B cell (primary cell): ENCODE data around the gene ABCF1. TPM values are rescaled to one million over a fixed set of nuclear protein-coding genes. Genes with fewer than 3 reads are reported as not detected.

Experiments used
- ATAC-seq: fragments of 200-7000 bp; cut with Tn5 transposase; one replicate; pipeline ENCODE4 v1.10.0; 2021; ENCODE audit warnings: low read depth, mild to moderate bottlenecking, moderate number of reproducible peaks, moderate library complexity
- CTCF ChIA-PET: fragments of 350-600 bp; sonication (Branson Sonifier 250); formaldehyde crosslinking; loops from one replicate; lab custom pipeline; 2021; ENCODE audit warnings: antibody characterized with exemption, inconsistent platforms; lab: Charles Lee
- POLR2A ChIA-PET: fragments of 350-600 bp; sonication (Branson Sonifier 250); formaldehyde crosslinking; loops from one replicate; lab custom pipeline; 2021; ENCODE audit warnings: antibody characterized with exemption; lab: Charles Lee
- DNase-seq: peaks from one replicate; pipeline ENCODE4 v3.0.0; 2013
- H2AFZ ChIP-seq: 2 replicates; pipeline ENCODE4 v1.6.1; 2012; ENCODE audit warnings: mild to moderate bottlenecking, low read depth, low read length; ENCODE audit not compliant: insufficient read depth, poor library complexity, severe bottlenecking
- H3K27ac ChIP-seq, 2 donors: 1 replicate in 1 of 2; 2 replicates in 1 of 2; pipeline ENCODE4 v1.5.1; 2012 to 2013; ENCODE audit warnings: low read length in 2 of 2, mild to moderate bottlenecking in 2 of 2, moderate library complexity in 1 of 2
- H3K27me3 ChIP-seq, 4 experiments: fragments of 200-600 bp in 1 of 4; sonication (generic) in 1 of 4; replicated peaks in 1 of 4; 1 replicate in 2 of 4; 2 replicates in 2 of 4; pipeline versions ENCODE4 v1.6.1 to v1.7.0; 2013 to 2016; ENCODE audit warnings: low read length in 3 of 4, mild to moderate bottlenecking in 2 of 4, mixed read lengths in 1 of 4, moderate library complexity in 1 of 4; ENCODE audit not compliant: insufficient read depth in 4 of 4, control insufficient read depth in 3 of 4; ENCODE audit errors: control extremely low read depth in 1 of 4
- H3K36me3 ChIP-seq, 2 experiments: replicated peaks in 1 of 2; 1 replicate in 1 of 2; 2 replicates in 1 of 2; pipeline versions ENCODE4 v1.6.1 to v1.7.1; 2013; ENCODE audit warnings: low read length in 1 of 2; ENCODE audit not compliant: insufficient read depth in 2 of 2, control insufficient read depth in 1 of 2; ENCODE audit errors: control extremely low read depth in 1 of 2, extremely low read depth in 1 of 2
- H3K4me1 ChIP-seq, 2 donors: fragments of 200-600 bp in 1 of 2; sonication (generic) in 1 of 2; 1 replicate in 1 of 2; 2 replicates in 1 of 2; pipeline versions ENCODE4 v1.5.1 to v1.6.1; 2013 to 2017; ENCODE audit warnings: low read length in 2 of 2; ENCODE audit not compliant: control insufficient read depth in 2 of 2, insufficient read depth in 2 of 2
- H3K4me2 ChIP-seq: replicated peaks from 2 replicates; pipeline ENCODE3; 2012; ENCODE audit warnings: mild to moderate bottlenecking, low read depth, low read length; ENCODE audit not compliant: poor library complexity, severe bottlenecking
- H3K4me3 ChIP-seq, 5 experiments: fragments of 200-600 bp in 1 of 5; sonication (generic) in 1 of 5; 1 replicate in 3 of 5; 2 replicates in 2 of 5; pipeline versions ENCODE4 v1.5.1 to v1.7.0; 2011 to 2016; ENCODE audit warnings: low read length in 4 of 5, mild to moderate bottlenecking in 4 of 5, low read depth in 2 of 5, control low read depth in 1 of 5, moderate library complexity in 1 of 5; ENCODE audit not compliant: insufficient read depth in 1 of 5; ENCODE audit errors: control extremely low read depth in 1 of 5, extremely low read depth in 1 of 5
- H3K79me2 ChIP-seq: fragments of 200-600 bp; sonication (generic); one replicate; pipeline ENCODE4 v1.6.0; 2016; ENCODE audit warnings: low read length; ENCODE audit not compliant: control insufficient read depth, insufficient read depth
- H3K9ac ChIP-seq: fragments of 200-600 bp; sonication (generic); 2 replicates; pipeline ENCODE4 v1.6.1; 2017; ENCODE audit warnings: mild to moderate bottlenecking, low read length, moderate library complexity
- H3K9me3 ChIP-seq, 3 donors: one replicate each; pipeline versions ENCODE4 v1.6.1 to v1.7.1; 2013; ENCODE audit warnings: low read length in 2 of 3; ENCODE audit not compliant: control insufficient read depth in 2 of 3, insufficient read depth in 1 of 3; ENCODE audit errors: control extremely low read depth in 1 of 3
- H4K20me1 ChIP-seq: 2 replicates; pipeline ENCODE4 v1.6.0; 2012; ENCODE audit warnings: mild to moderate bottlenecking, low read length; ENCODE audit not compliant: insufficient read depth, control insufficient read depth, poor library complexity, severe bottlenecking
- H3K27ac Mint-ChIP-seq: one replicate; pipeline ENCODE4 v1.8.0; 2021; ENCODE audit warnings: mixed read lengths
- H3K27me3 Mint-ChIP-seq: one replicate; pipeline ENCODE4 v1.8.0; 2021; ENCODE audit warnings: mixed read lengths
- H3K4me1 Mint-ChIP-seq: one replicate; pipeline ENCODE4 v1.8.0; 2021; ENCODE audit warnings: mixed read lengths
- H3K4me3 Mint-ChIP-seq: one replicate; pipeline ENCODE4 v1.8.0; 2021; ENCODE audit warnings: mixed read lengths
- H3K9me3 Mint-ChIP-seq: one replicate; pipeline ENCODE4 v1.8.0; 2022; ENCODE audit warnings: mixed read lengths; ENCODE audit not compliant: insufficient read depth
- EZH2 ChIP-seq: IDR thresholded peaks from 2 replicates; pipeline ENCODE4 v1.6.1; 2012; ENCODE audit warnings: borderline replicate concordance, low read depth, mild to moderate bottlenecking, moderate library complexity, low read length; ENCODE audit not compliant: insufficient read depth, poor library complexity, severe bottlenecking
- WGBS: methylation state at CpG from one replicate; pipeline ENCODE4 v1.1.5; 2013; ENCODE audit warnings: missing lambda C conversion rate; ENCODE audit not compliant: insufficient coverage; 5-methylcytosine and 5-hydroxymethylcytosine counted together
- intact Hi-C: fragments of 100-400 bp; cut with micrococcal nuclease; formaldehyde crosslinking; loops from one replicate; pipeline ENCODE4 v1.10.0; 2022
- polyA plus RNA-seq: library from polyadenylated mRNA; depleted of rRNA; stranded (reverse); fragments of >200 nt; gene quantifications from 2 replicates; pipeline ENCODE4 v1.2.3, GENCODE V29; 2012
- total RNA-seq, 2 donors: library from RNA; stranded (reverse); fragments of 120-200 nt in 1 of 2; gene quantifications; 1 replicate in 1 of 2; 2 replicates in 1 of 2; pipeline versions ENCODE4 v1.2.3 to v1.2.4, GENCODE V29; 2013 to 2022
- TF ChIP-seq, protein P1 (sequence below): fragments of 200-600 bp; IDR thresholded peaks from one replicate; pipeline ENCODE4 v1.8.0; 2022; ENCODE audit warnings: antibody characterized with exemption, mild to moderate bottlenecking

ABCF1 gene
- total and polyA plus RNA-seq, 2 donors (not counting 1 experiment from before 2014, with no cell fraction given) = 22.8 to 60.9 TPM

- Mint-ChIP-seq H3K4me1 (peaks cover 32% of the 10 kb centered on the region), H3K27me3 (no peaks in the 10 kb centered on the region), H3K9me3 (no peaks in the 10 kb centered on the region), H3K27ac (peak overlapping the region; percentile 99), H3K4me3 (peak overlapping the region; percentile 99)
- Histone ChIP-seq H3K4me2 (peak overlapping the region; percentile 98), H4K20me1 (peaks cover 5% of the 10 kb centered on the region), H3K27ac (peak overlapping the region; percentile 91 to 95), H3K4me1 (peaks cover 19 to 27% of the 10 kb centered on the region in 2 donors), H3K27me3 (no peaks in the 10 kb centered on the region), H3K9ac (peak overlapping the region; percentile 99), H3K36me3 (peaks cover 0 to 38% of the 10 kb centered on the region in 2 experiments), H3K9me3 (no peaks in the 10 kb centered on the region), H3K4me3 (peak overlapping the region; percentile 64 to 100 (median 90)), H3K79me2 (peaks cover 34% of the 10 kb centered on the region), H2AFZ (peak overlapping the region; percentile 85)
- DNase-seq (peak; percentile 35), ATAC-seq (no peak)
- CTCF ChIA-PET = interaction anchor here (1.0 to 8.1 kb wide), 6 partner anchors 13 to 73 kb away, joined by 4 to 94 read pairs (median 6); partner anchors contain the start of genes ABCF1, MRPS18B and PPP1R10
- intact Hi-C loops = loop anchor here (5.0 kb wide), 1 partner anchor 117 kb away; the partner anchor contains the start of gene DHX16
- POLR2A ChIA-PET = interaction anchor here (0.6 to 3.4 kb wide), 11 partner anchors 10 to 1033 kb away, joined by 3 to 16 read pairs (median 5); partner anchors contain the start of genes ABCF1, MRPS18B and PPP1R10
- 24% methylated on average over 33 of the region's 34 CpGs for WGBS
- TF ChIP-seq EZH2 = no peak
- TF ChIP-seq, protein P1, sequence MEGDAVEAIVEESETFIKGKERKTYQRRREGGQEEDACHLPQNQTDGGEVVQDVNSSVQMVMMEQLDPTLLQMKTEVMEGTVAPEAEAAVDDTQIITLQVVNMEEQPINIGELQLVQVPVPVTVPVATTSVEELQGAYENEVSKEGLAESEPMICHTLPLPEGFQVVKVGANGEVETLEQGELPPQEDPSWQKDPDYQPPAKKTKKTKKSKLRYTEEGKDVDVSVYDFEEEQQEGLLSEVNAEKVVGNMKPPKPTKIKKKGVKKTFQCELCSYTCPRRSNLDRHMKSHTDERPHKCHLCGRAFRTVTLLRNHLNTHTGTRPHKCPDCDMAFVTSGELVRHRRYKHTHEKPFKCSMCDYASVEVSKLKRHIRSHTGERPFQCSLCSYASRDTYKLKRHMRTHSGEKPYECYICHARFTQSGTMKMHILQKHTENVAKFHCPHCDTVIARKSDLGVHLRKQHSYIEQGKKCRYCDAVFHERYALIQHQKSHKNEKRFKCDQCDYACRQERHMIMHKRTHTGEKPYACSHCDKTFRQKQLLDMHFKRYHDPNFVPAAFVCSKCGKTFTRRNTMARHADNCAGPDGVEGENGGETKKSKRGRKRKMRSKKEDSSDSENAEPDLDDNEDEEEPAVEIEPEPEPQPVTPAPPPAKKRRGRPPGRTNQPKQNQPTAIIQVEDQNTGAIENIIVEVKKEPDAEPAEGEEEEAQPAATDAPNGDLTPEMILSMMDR = no peak
Measured at GRCh38 chr6:30554962-30555815, 16.1 kb upstream of the ABCF1 start.

DNA sequence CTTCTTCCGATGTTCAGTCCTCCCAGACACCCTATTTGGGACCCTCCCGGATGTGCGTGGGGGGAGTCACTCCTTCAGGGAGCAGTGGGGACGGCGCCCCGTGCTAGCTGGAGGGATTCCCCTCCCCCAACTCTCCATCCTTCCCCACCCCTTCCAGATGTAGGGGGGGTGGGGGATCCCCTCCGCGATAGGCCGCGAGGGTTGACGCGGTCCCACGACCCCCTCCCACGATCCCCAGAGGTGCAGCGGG is 15.5 kb upstream of the ABCF1 start:
- Mint-ChIP-seq H3K9me3 (no peaks in the 10 kb centered on the region), H3K4me1 (peaks cover 32% of the 10 kb centered on the region), H3K27me3 (no peaks in the 10 kb centered on the region), H3K4me3 (peak overlapping the region; percentile 99), H3K27ac (peak overlapping the region; percentile 99)
- Histone ChIP-seq H3K36me3 (peaks cover 0 to 33% of the 10 kb centered on the region in 2 experiments), H3K9ac (peak overlapping the region; percentile 99), H3K9me3 (no peaks in the 10 kb centered on the region), H3K27ac (peak overlapping the region; percentile 91 to 95), H3K79me2 (peaks cover 34% of the 10 kb centered on the region), H3K4me2 (peak overlapping the region; percentile 98), H4K20me1 (peaks cover 5% of the 10 kb centered on the region), H3K4me1 (peaks cover 19 to 27% of the 10 kb centered on the region in 2 donors), H3K4me3 (peak overlapping the region; percentile 64 to 100 (median 90)), H3K27me3 (no peaks in the 10 kb centered on the region), H2AFZ (peak overlapping the region; percentile 85)
- TF ChIP-seq EZH2 = no peak
- TF ChIP-seq, protein P1 = no peak
- intact Hi-C loops = loop anchor here (1.0 to 5.0 kb wide), 8 partner anchors 14 to 166 kb away; partner anchors contain the start of genes ABCF1, C6orf136, DHX16 and HLA-E
- 0% methylated on average over 8 of the region's 15 CpGs for WGBS
- ATAC-seq (no peak), DNase-seq (no peak)
- ChIA-PET CTCF (interaction anchor here (1.0 to 8.1 kb wide), 4 partner anchors 13 to 74 kb away, joined by 4 to 94 read pairs (median 6); partner anchors contain the start of gene ABCF1), POLR2A (interaction anchor here (0.6 to 3.4 kb wide), 12 partner anchors 11 to 1032 kb away, joined by 3 to 16 read pairs (median 4); partner anchors contain the start of genes ABCF1, MRPS18B and PPP1R10)
